ENCODE data around the gene FBLN2.

GRCh38 chr3:13659221-13659969 lies 110.5 kb downstream of the FBLN2 start:
- TF ChIP-seq FOS (IDR thresholded peaks at IDR 0.05; ENCODE audit: low read depth, low read length) (no peak), POLR2A (IDR thresholded peaks at IDR 0.05; ENCODE audit: low read depth, low read length) (no peak), RAD21 (IDR thresholded peaks at IDR 0.05; ENCODE audit: low read length) (no peak), CTCF (conservative IDR thresholded peaks at IDR 0.05; ENCODE audit: low read depth, low read length) (no peak)

Measured in IMR-90 (cell line).